HepG2 (cell line): ENCODE results near the gene ANXA9. TPM values are rescaled to one million over a fixed set of nuclear protein-coding genes. Genes with fewer than 3 reads are reported as not detected.

ENCODE experiments used
- ARID5B ChIP-seq: IDR thresholded peaks from 2 replicates; pipeline ENCODE4 v1.4.0; 2020; ENCODE audit warnings: mild to moderate bottlenecking, missing genetic modification reagents
- HOXA3 ChIP-seq: sonication (generic); formaldehyde crosslinking; IDR thresholded peaks from 2 replicates; pipeline ENCODE4 v1.5.0; 2020; ENCODE audit warnings: missing genetic modification reagents
- MIXL1 ChIP-seq: IDR thresholded peaks from 2 replicates; pipeline ENCODE4 v1.6.1; 2016
- MXI1 ChIP-seq: IDR thresholded peaks from 3 replicates; pipeline ENCODE4 v1.6.1; 2012; ENCODE audit warnings: low read depth, low read length, inconsistent platforms, borderline replicate concordance
- NCOA2 ChIP-seq: sonication (generic); formaldehyde crosslinking; IDR thresholded peaks from 2 replicates; pipeline ENCODE4 v1.8.0; 2022; ENCODE audit warnings: inconsistent platforms
- NFYB ChIP-seq: sonication (generic); formaldehyde crosslinking; IDR thresholded peaks from 2 replicates; pipeline ENCODE4 v1.4.0; 2020; ENCODE audit warnings: missing genetic modification reagents
- NKX3-1 ChIP-seq: sonication (generic); formaldehyde crosslinking; IDR thresholded peaks from 2 replicates; pipeline ENCODE4 v1.5.0; 2020; ENCODE audit warnings: missing genetic modification reagents
- RARA ChIP-seq: IDR thresholded peaks from 2 replicates; pipeline ENCODE4 v1.6.1; 2016; ENCODE audit warnings: missing genetic modification reagents, missing compliant biosample characterization
- SKI ChIP-seq: fragments of 450-650 bp; IDR thresholded peaks from one replicate; pipeline ENCODE4 v1.6.1; 2018; ENCODE audit warnings: mild to moderate bottlenecking; ENCODE audit not compliant: partially characterized antibody
- TBP ChIP-seq: sonication (generic); formaldehyde crosslinking; IDR thresholded peaks from 2 replicates; pipeline ENCODE4 v1.5.0; 2020; ENCODE audit warnings: missing genetic modification reagents
- ZBTB2 ChIP-seq: sonication (generic); formaldehyde crosslinking; IDR thresholded peaks from 2 replicates; pipeline ENCODE4 v1.8.0; 2022; ENCODE audit warnings: low read depth, missing genetic modification reagents
- ZNF589 ChIP-seq: sonication (generic); formaldehyde crosslinking; conservative IDR thresholded peaks from 2 replicates; pipeline ENCODE4 v1.8.0; 2022; ENCODE audit warnings: mild to moderate bottlenecking, moderate library complexity, missing genetic modification reagents
- ZNF614 ChIP-seq: IDR thresholded peaks from 2 replicates; pipeline ENCODE4 v1.6.1; 2018; ENCODE audit warnings: missing biosample characterization, missing genetic modification reagents, inconsistent platforms, borderline replicate concordance
- ZNF615 ChIP-seq: sonication (generic); formaldehyde crosslinking; IDR thresholded peaks from 2 replicates; pipeline ENCODE4 v1.5.0; 2020; ENCODE audit warnings: mild to moderate bottlenecking, missing genetic modification reagents, borderline replicate concordance
- polyA plus RNA-seq, 8 experiments: library from polyadenylated mRNA; depleted of rRNA in 3 of 8; stranded (reverse) in 7 of 8; unstranded in 1 of 8; fragments of >200 nt; fragmentation: Illumina TruSeq in 4 of 8; extraction: Trizol in 4 of 8; gene quantifications; 2 replicates each; pipeline versions ENCODE4 v1.2.1 to v1.2.3, GENCODE V29; 2011 to 2016; ENCODE audit warnings: low read depth in 4 of 8, missing spikeins in 1 of 8, mixed read lengths in 1 of 8; ENCODE audit not compliant: insufficient read depth in 1 of 8
- total RNA-seq, 5 experiments: library from RNA; depleted of rRNA; stranded (reverse); fragments of >200 nt; fragmentation: Illumina TruSeq; extraction: Trizol; gene quantifications; 2 replicates each; pipeline ENCODE4 v1.2.3, GENCODE V29; 2016; ENCODE audit warnings: low read depth in 1 of 5
- TF ChIP-seq, protein P1 (sequence below): sonication (generic); formaldehyde crosslinking; IDR thresholded peaks from 2 replicates; pipeline ENCODE4 v1.5.0; 2020; ENCODE audit warnings: mild to moderate bottlenecking, missing genetic modification reagents, borderline replicate concordance
- TF ChIP-seq, protein P2 (sequence below): sonication (generic); formaldehyde crosslinking; IDR thresholded peaks from 2 replicates; pipeline ENCODE4 v1.5.0; 2020; ENCODE audit warnings: missing genetic modification reagents
- TF ChIP-seq, protein P3 (sequence below): sonication (generic); formaldehyde crosslinking; IDR thresholded peaks from 2 replicates; pipeline ENCODE4 v1.5.0; 2020; ENCODE audit warnings: missing genetic modification reagents, mild to moderate bottlenecking, borderline replicate concordance

ANXA9 gene
- total and polyA plus RNA-seq, 2 of the 13 experiments (the other 11 are each of a cell fraction or from before 2014, with no cell fraction given): 13.3 to 23.9 TPM

- TF ChIP-seq ARID5B (peak; percentile 91), HOXA3 (CRISPR knock-in tag) (peak; percentile 79; the same call in 1 of the 2 replicates), TBP (CRISPR knock-in tag) (no peak), ZNF615 (CRISPR knock-in tag) (no peak), MIXL1 (CRISPR knock-in tag) (peak; percentile 73), NKX3-1 (CRISPR knock-in tag) (no peak), ZBTB2 (CRISPR knock-in tag) (no peak), MXI1 (peak; percentile 77; the same call in 1 of the 3 replicates), NCOA2 (CRISPR knock-in tag) (peak; percentile 80), RARA (CRISPR knock-in tag) (peak; percentile 80), ZNF589 (CRISPR knock-in tag) (no peak), SKI (peak; percentile 35), NFYB (CRISPR knock-in tag) (no peak), ZNF614 (CRISPR knock-in tag) (peak; percentile 34; the same call in 1 of the 2 replicates)
- TF ChIP-seq, protein P1, sequence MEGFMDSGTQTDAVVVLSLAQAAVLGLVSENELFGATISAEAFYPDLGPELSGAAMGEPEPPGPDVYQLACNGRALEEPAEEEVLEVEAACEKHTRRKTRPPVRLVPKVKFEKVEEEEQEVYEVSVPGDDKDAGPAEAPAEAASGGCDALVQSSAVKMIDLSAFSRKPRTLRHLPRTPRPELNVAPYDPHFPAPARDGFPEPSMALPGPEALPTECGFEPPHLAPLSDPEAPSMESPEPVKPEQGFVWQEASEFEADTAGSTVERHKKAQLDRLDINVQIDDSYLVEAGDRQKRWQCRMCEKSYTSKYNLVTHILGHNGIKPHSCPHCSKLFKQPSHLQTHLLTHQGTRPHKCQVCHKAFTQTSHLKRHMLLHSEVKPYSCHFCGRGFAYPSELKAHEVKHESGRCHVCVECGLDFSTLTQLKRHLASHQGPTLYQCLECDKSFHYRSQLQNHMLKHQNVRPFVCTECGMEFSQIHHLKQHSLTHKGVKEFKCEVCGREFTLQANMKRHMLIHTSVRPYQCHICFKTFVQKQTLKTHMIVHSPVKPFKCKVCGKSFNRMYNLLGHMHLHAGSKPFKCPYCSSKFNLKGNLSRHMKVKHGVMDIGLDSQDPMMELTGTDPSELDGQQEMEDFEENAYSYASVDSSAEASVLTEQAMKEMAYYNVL (CRISPR knock-in tag): peak; percentile 91
- TF ChIP-seq, protein P2, sequence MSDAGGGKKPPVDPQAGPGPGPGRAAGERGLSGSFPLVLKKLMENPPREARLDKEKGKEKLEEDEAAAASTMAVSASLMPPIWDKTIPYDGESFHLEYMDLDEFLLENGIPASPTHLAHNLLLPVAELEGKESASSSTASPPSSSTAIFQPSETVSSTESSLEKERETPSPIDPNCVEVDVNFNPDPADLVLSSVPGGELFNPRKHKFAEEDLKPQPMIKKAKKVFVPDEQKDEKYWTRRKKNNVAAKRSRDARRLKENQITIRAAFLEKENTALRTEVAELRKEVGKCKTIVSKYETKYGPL (CRISPR knock-in tag): no peak
- TF ChIP-seq, protein P3, sequence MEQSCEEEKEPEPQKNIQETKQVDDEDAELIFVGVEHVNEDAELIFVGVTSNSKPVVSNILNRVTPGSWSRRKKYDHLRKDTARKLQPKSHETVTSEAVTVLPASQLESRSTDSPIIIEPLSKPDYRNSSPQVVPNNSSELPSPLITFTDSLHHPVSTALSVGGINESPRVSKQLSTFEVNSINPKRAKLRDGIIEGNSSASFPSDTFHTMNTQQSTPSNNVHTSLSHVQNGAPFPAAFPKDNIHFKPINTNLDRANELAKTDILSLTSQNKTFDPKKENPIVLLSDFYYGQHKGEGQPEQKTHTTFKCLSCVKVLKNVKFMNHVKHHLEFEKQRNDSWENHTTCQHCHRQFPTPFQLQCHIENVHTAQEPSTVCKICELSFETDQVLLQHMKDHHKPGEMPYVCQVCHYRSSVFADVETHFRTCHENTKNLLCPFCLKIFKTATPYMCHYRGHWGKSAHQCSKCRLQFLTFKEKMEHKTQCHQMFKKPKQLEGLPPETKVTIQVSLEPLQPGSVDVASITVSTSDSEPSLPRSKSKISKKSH: no peak
Measured at GRCh38 chr1:151012684-151013471, 30.8 kb downstream of the ANXA9 start (continued).
